Endothelial cell of umbilical vein (primary cell): ENCODE measurements around the gene PCDHGB2. TPM values are rescaled to one million over a fixed set of nuclear protein-coding genes. Genes with fewer than 3 reads are reported as not detected.

Source experiments
- Bru-seq: library from RNA; stranded (reverse); fragments of 400-500 nt; gene quantifications from one replicate; lab custom pipeline; 2021; lab: Mats Ljungman, UMichigan
- BruChase-seq, 2 experiments: library from RNA; stranded (reverse); fragments of 400-500 nt; gene quantifications; one replicate each; lab custom pipeline; 2021; lab: Mats Ljungman, UMichigan
- BruUV-seq: library from RNA; stranded (reverse); fragments of 400-500 nt; replicated peaks from 2 replicates; lab custom pipeline; 2021; lab: Mats Ljungman, UMichigan
- CTCF ChIA-PET: fragments of 300-600, 350-600 bp; sonication (Branson Sonifier 250); formaldehyde crosslinking; loops from one replicate; lab custom pipeline; 2021; ENCODE audit warnings: antibody characterized with exemption, inconsistent platforms; lab: Charles Lee
- POLR2A ChIA-PET: fragments of 300-600, 350-600 bp; sonication (Branson Sonifier 250); formaldehyde crosslinking; loops from one replicate; lab custom pipeline; 2021; ENCODE audit warnings: antibody characterized with exemption, inconsistent platforms; lab: Charles Lee
- DNase-seq: peaks from one replicate; pipeline ENCODE4 v3.0.0-alpha.2; 2011; ENCODE audit warnings: low read depth, low spot score
- FAIRE-seq: peaks from 2 replicates; lab custom pipeline; 2011; peaks lifted over from hg19 to GRCh38; lab: Jason Lieb, UNC
- H2AFZ ChIP-seq: 2 replicates; pipeline ENCODE4 v1.6.0; 2012; ENCODE audit warnings: low read depth, low read length, control low read depth, inconsistent platforms
- H3K27ac ChIP-seq: 2 replicates; pipeline ENCODE4 v1.5.1; 2011; ENCODE audit warnings: low read depth, mild to moderate bottlenecking, control low read depth, low read length, moderate library complexity; ENCODE audit not compliant: insufficient read depth
- H3K27me3 ChIP-seq, 2 experiments: 2 replicates each; pipeline versions ENCODE4 v1.6.0 to v1.6.1; 2011; ENCODE audit warnings: low read length in 2 of 2, mixed read lengths in 1 of 2; ENCODE audit not compliant: control insufficient read depth in 2 of 2, insufficient read depth in 2 of 2
- H3K36me3 ChIP-seq, 2 experiments: 2 replicates in 1 of 2; 3 replicates in 1 of 2; pipeline ENCODE4 v1.5.1; 2011; ENCODE audit warnings: low read length in 2 of 2, mild to moderate bottlenecking in 1 of 2, moderate library complexity in 1 of 2; ENCODE audit not compliant: control insufficient read depth in 2 of 2, insufficient read depth in 2 of 2; ENCODE audit errors: extremely low read depth in 1 of 2
- H3K4me1 ChIP-seq: 3 replicates; pipeline ENCODE4 v1.5.1; 2011; ENCODE audit warnings: mild to moderate bottlenecking, low read length; ENCODE audit not compliant: control insufficient read depth, insufficient read depth; ENCODE audit errors: extremely low read depth
- H3K4me2 ChIP-seq: 2 replicates; pipeline ENCODE4 v1.6.1; 2011; ENCODE audit warnings: low read length, control low read depth, mixed read lengths; ENCODE audit not compliant: insufficient read depth
- H3K4me3 ChIP-seq, 3 experiments: fragments of 200-600 bp in 1 of 3; sonication (generic), shearing (Covaris generic) in 1 of 3; replicated peaks in 1 of 3; 2 replicates each; pipeline ENCODE4 v1.5.1; 2011 to 2016; ENCODE audit warnings: control low read depth in 3 of 3, low read length in 3 of 3, mild to moderate bottlenecking in 2 of 3, inconsistent platforms in 1 of 3, low read depth in 1 of 3, moderate library complexity in 1 of 3; ENCODE audit not compliant: insufficient read depth in 1 of 3
- H3K79me2 ChIP-seq: 2 replicates; pipeline ENCODE4 v1.6.0; 2012; ENCODE audit warnings: low read length, inconsistent platforms; ENCODE audit not compliant: control insufficient read depth, insufficient read depth
- H3K9ac ChIP-seq: replicated peaks from 2 replicates; pipeline ENCODE3; 2011; ENCODE audit warnings: low read length, control low read depth; ENCODE audit not compliant: insufficient read depth; ENCODE audit errors: extremely low read depth
- H3K9me1 ChIP-seq: replicated peaks from 3 replicates; pipeline ENCODE4 v1.6.0; 2011; ENCODE audit warnings: mild to moderate bottlenecking, low read length; ENCODE audit not compliant: control insufficient read depth, insufficient read depth; ENCODE audit errors: extremely low read depth
- H3K9me3 ChIP-seq: replicated peaks from 2 replicates; pipeline ENCODE4 v1.5.1; 2012; ENCODE audit warnings: low read length, inconsistent platforms; ENCODE audit not compliant: control insufficient read depth, insufficient read depth
- H4K20me1 ChIP-seq: replicated peaks from 2 replicates; pipeline ENCODE3; 2011; ENCODE audit warnings: mild to moderate bottlenecking, low read length; ENCODE audit not compliant: control insufficient read depth, insufficient read depth; ENCODE audit errors: extremely low read depth
- EZH2 ChIP-seq: IDR thresholded peaks from 2 replicates; pipeline ENCODE4 v1.6.1; 2012; ENCODE audit warnings: borderline replicate concordance, low read depth, mild to moderate bottlenecking, moderate library complexity, low read length, inconsistent platforms; ENCODE audit not compliant: severe bottlenecking
- FOS ChIP-seq: IDR thresholded peaks from 2 replicates; pipeline ENCODE4 v1.6.1; 2011; ENCODE audit warnings: mild to moderate bottlenecking, low read length, moderate library complexity, borderline replicate concordance; ENCODE audit not compliant: insufficient read depth
- GATA2 ChIP-seq: IDR thresholded peaks from 2 replicates; pipeline ENCODE4 v1.7.0; 2011; ENCODE audit warnings: low read depth, mild to moderate bottlenecking, moderate library complexity, mixed read lengths, low read length; ENCODE audit not compliant: insufficient read length, insufficient read depth
- JUN ChIP-seq: IDR thresholded peaks from 2 replicates; pipeline ENCODE4 v1.6.1; 2011; ENCODE audit warnings: borderline replicate concordance, low read depth; ENCODE audit not compliant: insufficient read length, insufficient read depth
- MAX ChIP-seq: IDR thresholded peaks from 2 replicates; pipeline ENCODE4 v1.6.1; 2011; ENCODE audit not compliant: insufficient read depth, insufficient read length
- MYC ChIP-seq: IDR thresholded peaks from one replicate; pipeline ENCODE4 v1.6.1; 2011; ENCODE audit warnings: mild to moderate bottlenecking, low read depth, low read length
- POLR2A ChIP-seq: IDR thresholded peaks from 2 replicates; pipeline ENCODE4 v1.6.1; 2012; ENCODE audit warnings: low read depth, mild to moderate bottlenecking, control low read depth, low read length
- POLR2AphosphoS5 ChIP-seq: IDR thresholded peaks from 2 replicates; pipeline ENCODE4 v1.6.1; 2012; ENCODE audit warnings: low read depth, mild to moderate bottlenecking, control low read depth, low read length, moderate library complexity; ENCODE audit not compliant: insufficient read depth
- dilution Hi-C: fragments of 300-500 bp; cut with MboI; formaldehyde crosslinking; loops from one replicate; pipeline ENCODE4 v1.15.0; 2019; ENCODE audit warnings: low sequenced_read_pairs; ENCODE audit not compliant: extremely low pct_ligation_motif_present
- intact Hi-C: fragments of 100-400 bp; cut with micrococcal nuclease; formaldehyde crosslinking; loops from one replicate; pipeline ENCODE4 v1.10.0; 2022
- long read RNA-seq: library from polyadenylated mRNA; stranded (forward); transcript quantifications from one replicate; pipeline ENCODE4 v2.0.0, GENCODE V29; 2021
- polyA minus RNA-seq, 3 experiments: library from RNA; depleted of rRNA, polyadenylated mRNA; stranded (reverse); fragments of >200 nt; gene quantifications; 1 replicate in 1 of 3; 2 replicates in 2 of 3; pipeline ENCODE4 v1.2.3, GENCODE V29; 2011
- polyA plus RNA-seq, 4 experiments: library from polyadenylated mRNA; depleted of rRNA in 3 of 4; stranded (reverse) in 3 of 4; unstranded in 1 of 4; fragments of >200 nt; gene quantifications; 2 replicates each; pipeline versions ENCODE4 v1.2.1 to v1.2.3, GENCODE V29; 2011 to 2012; ENCODE audit warnings: missing spikeins in 1 of 4
- total RNA-seq: library from RNA; stranded (reverse); gene quantifications from 2 replicates; pipeline ENCODE4 v1.2.3, GENCODE V29; 2021
- TF ChIP-seq, protein P1 (sequence below), 2 donors: IDR thresholded peaks; 1 replicate in 1 of 2; 2 replicates in 1 of 2; pipeline ENCODE4 v1.5.1; 2011; ENCODE audit warnings: low read length in 2 of 2, mild to moderate bottlenecking in 2 of 2, moderate library complexity in 2 of 2, control low read depth in 1 of 2, inconsistent platforms in 1 of 2, low read depth in 1 of 2; ENCODE audit not compliant: insufficient read depth in 1 of 2; ENCODE audit errors: extremely low read depth in 1 of 2

PCDHGB2 gene
- total RNA-seq (1.9 and 2.9 TPM in 2 replicates), polyA plus RNA-seq (1.1 TPM in 2 replicates), polyA minus RNA-seq (3.4 and 4.4 TPM in 2 replicates), Bru-seq, nascent RNA (percentile 40 among the genes with signal in this experiment), BruChase-seq, experiment 1, labeled RNA remaining after a 6-hour chase (percentile 58 among the genes with signal in this experiment), BruChase-seq, experiment 2, labeled RNA remaining after a 2-hour chase (percentile 57 among the genes with signal in this experiment)
- polyA plus RNA-seq (2011; cell fraction: cytosol; rRNA removed), result 0.68 and 0.75 TPM in 2 replicates
- 2.4 and 2.7 TPM in 2 replicates for polyA plus RNA-seq (2011; cell fraction: nucleus; rRNA removed)
- polyA plus RNA-seq (2012), result 0.45 and 0.70 TPM in 2 replicates
- polyA minus RNA-seq (2011; cell fraction: cytosol; rRNA and poly(A)+ RNA removed), result not detected
- polyA minus RNA-seq (2011; cell fraction: nucleus; rRNA and poly(A)+ RNA removed), result 9.8 and 12.4 TPM in 2 replicates
- long read RNA-seq, partial matches to known transcripts, result 0 of 1 reads
- long read RNA-seq, other reads (novel, unspliced or antisense), result 1 of 1 reads

GRCh38 chr5:141359790-141360426, at the start of gene PCDHGB2:
TSS of gene PCDHGB2 (plus strand) at chr5:141359994. CDS start at chr5:141360136, 142 bp downstream.
- Histone ChIP-seq H3K27me3 (peaks cover 43 to 66% of the 10 kb centered on the region in 2 experiments), H3K4me2 (no peak within 1 kb of the TSS), H3K9me3 (no peaks in the 10 kb centered on the region), H3K9ac (no peak within 1 kb of the TSS), H3K79me2 (no peaks in the 10 kb centered on the region), H4K20me1 (no peaks in the 10 kb centered on the region), H3K9me1 (no peaks in the 10 kb centered on the region), H3K4me3 (no peak within 1 kb of the TSS), H3K27ac (no peak within 1 kb of the TSS), H2AFZ (peak within 1 kb of the TSS; percentile 12), H3K4me1 (no peaks in the 10 kb centered on the region), H3K36me3 (no peaks in the 10 kb centered on the region)
- intact Hi-C loops, result no loop called here
- TF ChIP-seq, protein P1, sequence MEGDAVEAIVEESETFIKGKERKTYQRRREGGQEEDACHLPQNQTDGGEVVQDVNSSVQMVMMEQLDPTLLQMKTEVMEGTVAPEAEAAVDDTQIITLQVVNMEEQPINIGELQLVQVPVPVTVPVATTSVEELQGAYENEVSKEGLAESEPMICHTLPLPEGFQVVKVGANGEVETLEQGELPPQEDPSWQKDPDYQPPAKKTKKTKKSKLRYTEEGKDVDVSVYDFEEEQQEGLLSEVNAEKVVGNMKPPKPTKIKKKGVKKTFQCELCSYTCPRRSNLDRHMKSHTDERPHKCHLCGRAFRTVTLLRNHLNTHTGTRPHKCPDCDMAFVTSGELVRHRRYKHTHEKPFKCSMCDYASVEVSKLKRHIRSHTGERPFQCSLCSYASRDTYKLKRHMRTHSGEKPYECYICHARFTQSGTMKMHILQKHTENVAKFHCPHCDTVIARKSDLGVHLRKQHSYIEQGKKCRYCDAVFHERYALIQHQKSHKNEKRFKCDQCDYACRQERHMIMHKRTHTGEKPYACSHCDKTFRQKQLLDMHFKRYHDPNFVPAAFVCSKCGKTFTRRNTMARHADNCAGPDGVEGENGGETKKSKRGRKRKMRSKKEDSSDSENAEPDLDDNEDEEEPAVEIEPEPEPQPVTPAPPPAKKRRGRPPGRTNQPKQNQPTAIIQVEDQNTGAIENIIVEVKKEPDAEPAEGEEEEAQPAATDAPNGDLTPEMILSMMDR (IDR thresholded peaks at IDR 0.05; ENCODE audit: extremely low read depth in 1 of 2, insufficient read depth in 1 of 2, low read depth in 1 of 2, low read length in 2 of 2), result peak; percentile 18 to 32
- TF ChIP-seq JUN (no peak), MAX (no peak), POLR2AphosphoS5 (no peak), POLR2A (no peak), MYC (no peak), GATA2 (no peak), EZH2 (peak; percentile 28), FOS (no peak)
- ChIA-PET POLR2A (no interaction called here), CTCF (interaction anchor here (0.6 to 1.3 kb wide), 9 partner anchors 10 to 204 kb away, joined by 3 to 5 read pairs (median 3); partner anchors contain the start of genes PCDHGA11, PCDHGA12 and PCDHGB1)
- peak; percentile 16 for DNase-seq
- peak; percentile 24 for FAIRE-seq
- TSS peak; percentile 13 for BruUV-seq
- dilution Hi-C loops, result no loop called here
